Hepatocyte (in vitro differentiated cells): ENCODE measurements around the gene CMC2. TPM values are rescaled to one million over a fixed set of nuclear protein-coding genes. Genes with fewer than 3 reads are reported as not detected.

Experiments used
- DNase-seq: peaks from one replicate; pipeline ENCODE4 v3.0.0-alpha.2; 2016; ENCODE audit warnings: low spot score
- H2AFZ ChIP-seq: fragments of 200-600 bp; sonication (generic); 2 replicates; pipeline ENCODE4 v1.6.0; 2016; ENCODE audit warnings: antibody characterized with exemption, mild to moderate bottlenecking
- H3K27ac ChIP-seq: fragments of 200-600 bp; sonication (generic); 2 replicates; pipeline ENCODE4 v1.5.1; 2016; ENCODE audit warnings: mild to moderate bottlenecking
- H3K27me3 ChIP-seq: fragments of 200-600 bp; sonication (generic); 2 replicates; pipeline ENCODE4 v1.6.1; 2016
- H3K36me3 ChIP-seq: fragments of 200-600 bp; sonication (generic); replicated peaks from 2 replicates; pipeline ENCODE4 v1.5.1; 2016; ENCODE audit warnings: low read depth; ENCODE audit not compliant: insufficient read depth
- H3K4me1 ChIP-seq: fragments of 200-600 bp; sonication (generic); 2 replicates; pipeline ENCODE4 v1.5.1; 2016; ENCODE audit warnings: mild to moderate bottlenecking, moderate library complexity; ENCODE audit not compliant: insufficient read depth
- H3K4me2 ChIP-seq: fragments of 200-600 bp; sonication (generic); 2 replicates; pipeline ENCODE4 v1.6.0; 2016
- H3K4me3 ChIP-seq: fragments of 200-600 bp; sonication (generic); 2 replicates; pipeline ENCODE4 v1.5.1; 2016; ENCODE audit warnings: mild to moderate bottlenecking
- H3K79me2 ChIP-seq: fragments of 200-600 bp; sonication (generic); 2 replicates; pipeline ENCODE4 v1.6.0; 2017; ENCODE audit warnings: mild to moderate bottlenecking
- H3K9me2 ChIP-seq: fragments of 200-600 bp; sonication (generic); replicated peaks from 2 replicates; pipeline ENCODE4 v1.6.0; 2017; ENCODE audit warnings: mild to moderate bottlenecking; ENCODE audit not compliant: insufficient read depth
- H3K9me3 ChIP-seq: fragments of 200-600 bp; sonication (generic); 2 replicates; pipeline ENCODE4 v1.5.1; 2016; ENCODE audit warnings: low read depth, mild to moderate bottlenecking
- H4K20me1 ChIP-seq: fragments of 200-600 bp; sonication (generic); 2 replicates; pipeline ENCODE4 v1.6.0; 2016; ENCODE audit warnings: mild to moderate bottlenecking; ENCODE audit not compliant: insufficient read depth, poor library complexity, severe bottlenecking
- CTCF ChIP-seq: fragments of 200-600 bp; sonication (generic); IDR thresholded peaks from 2 replicates; pipeline ENCODE4 v1.5.1; 2016; ENCODE audit warnings: antibody characterized with exemption, mild to moderate bottlenecking; ENCODE audit not compliant: poor library complexity
- EZH2 ChIP-seq: fragments of 200-600 bp; sonication (generic); IDR thresholded peaks from 2 replicates; pipeline ENCODE4 v1.6.1; 2016; ENCODE audit warnings: antibody characterized with exemption, mild to moderate bottlenecking, borderline replicate concordance
- EZH2phosphoT487 ChIP-seq: fragments of 200-600 bp; sonication (generic); IDR thresholded peaks from one replicate; pipeline ENCODE4 v1.6.1; 2018; ENCODE audit warnings: antibody characterized with exemption, mild to moderate bottlenecking, low read depth, moderate library complexity; ENCODE audit not compliant: unreplicated experiment, severe bottlenecking
- WGBS: methylation state at CpG from one replicate; pipeline ENCODE4 v1.1.6; 2016; ENCODE audit warnings: low lambda C conversion rate; ENCODE audit errors: missing lambda C conversion rate; 5-methylcytosine and 5-hydroxymethylcytosine counted together
- polyA plus RNA-seq: library from polyadenylated mRNA; unstranded; fragments of >200 nt; fragmentation: Nextera tagmentation; extraction: Ambion mirVana; gene quantifications from 2 replicates; pipeline ENCODE4 v1.2.1, GENCODE V29; 2016
- total RNA-seq: library from RNA; depleted of rRNA; stranded (reverse); fragments of >200 nt; gene quantifications from 2 replicates; pipeline ENCODE4 v1.2.3, GENCODE V29; 2014

Gene CMC2
- total and polyA plus RNA-seq, 2 experiments from 2014 or later, result 47.4 to 133 TPM

- Histone ChIP-seq H3K79me2 (no peaks in the 10 kb centered on the region), H3K9me2 (no peaks in the 10 kb centered on the region), H4K20me1 (no peaks in the 10 kb centered on the region), H3K36me3 (no peaks in the 10 kb centered on the region), H3K9me3 (no peaks in the 10 kb centered on the region), H3K27ac (no peak overlapping the region), H3K4me3 (no peak overlapping the region), H3K27me3 (no peaks in the 10 kb centered on the region), H3K4me1 (no peaks in the 10 kb centered on the region), H3K4me2 (no peak overlapping the region), H2AFZ (no peak overlapping the region)
- DNase-seq, result no peak
- WGBS, result 96% methylated on average over 4 of the region's 4 CpGs
- TF ChIP-seq EZH2, result no peak
- TF ChIP-seq EZH2phosphoT487, result no peak
- no peak for TF ChIP-seq CTCF
These were observed 19.7 kb upstream of the CMC2 start for GRCh38 chr16:81026429-81026828.

- H2AFZ ChIP-seq, result no peak overlapping the region
- no peak overlapping the region for H3K27ac ChIP-seq
- no peak overlapping the region for H3K4me3 ChIP-seq
- H3K9me3 ChIP-seq, result no peaks in the 10 kb centered on the region
- H3K4me1 ChIP-seq, result no peaks in the 10 kb centered on the region
- WGBS, result 92% methylated on average over 2 of the region's 2 CpGs
- TF ChIP-seq CTCF, result no peak
- no peak for TF ChIP-seq EZH2
- TF ChIP-seq EZH2phosphoT487, result no peak
- H3K4me2 ChIP-seq, result no peak overlapping the region
- no peaks in the 10 kb centered on the region for H3K27me3 ChIP-seq
- H3K36me3 ChIP-seq, result no peaks in the 10 kb centered on the region
- no peaks in the 10 kb centered on the region for H3K9me2 ChIP-seq
- H4K20me1 ChIP-seq, result no peaks in the 10 kb centered on the region
- H3K79me2 ChIP-seq, result no peaks in the 10 kb centered on the region
- DNase-seq, result no peak
These were observed 11.8 kb upstream of the CMC2 start for GRCh38 chr16:81018496-81018895.

GRCh38 chr16:81014672-81015071, 8.0 kb upstream of the CMC2 start:
- no peak overlapping the region for H3K27ac ChIP-seq
- DNase-seq, result no peak
- H2AFZ ChIP-seq, result no peak overlapping the region
- no peak for TF ChIP-seq EZH2
- TF ChIP-seq EZH2phosphoT487, result no peak
- no peak for TF ChIP-seq CTCF
- no peaks in the 10 kb centered on the region for H3K9me2 ChIP-seq
- WGBS, result 100% methylated on average over 2 of the region's 2 CpGs
- H3K79me2 ChIP-seq, result peaks cover under 1% of the 10 kb centered on the region
- H3K4me2 ChIP-seq, result no peak overlapping the region
- H4K20me1 ChIP-seq, result no peaks in the 10 kb centered on the region
- no peaks in the 10 kb centered on the region for H3K9me3 ChIP-seq
- no peaks in the 10 kb centered on the region for H3K4me1 ChIP-seq
- H3K27me3 ChIP-seq, result no peaks in the 10 kb centered on the region
- H3K4me3 ChIP-seq, result no peak overlapping the region
- H3K36me3 ChIP-seq, result no peaks in the 10 kb centered on the region

GRCh38 chr16:81012974-81013373, 6.3 kb upstream of the CMC2 start:
- no peaks in the 10 kb centered on the region for H3K4me1 ChIP-seq
- no peaks in the 10 kb centered on the region for H3K9me2 ChIP-seq
- TF ChIP-seq EZH2phosphoT487 (no peak), CTCF (no peak), EZH2 (no peak)
- no peaks in the 10 kb centered on the region for H3K27me3 ChIP-seq
- H4K20me1 ChIP-seq, result no peaks in the 10 kb centered on the region
- no peaks in the 10 kb centered on the region for H3K9me3 ChIP-seq
- no peak overlapping the region for H2AFZ ChIP-seq
- no peak for DNase-seq
- peaks cover 17% of the 10 kb centered on the region for H3K79me2 ChIP-seq
- no peak overlapping the region for H3K27ac ChIP-seq
- H3K36me3 ChIP-seq, result no peaks in the 10 kb centered on the region
- WGBS, result 92% methylated on average over 3 of the region's 3 CpGs
- H3K4me3 ChIP-seq, result no peak overlapping the region
- H3K4me2 ChIP-seq, result no peak overlapping the region
